Stimulated activated CD4-positive, alpha-beta T cell treated with anti-CD3 and anti-CD28 coated beads, Interleukin-1b, Interleukin-23, amount 100 ng/mL, for 48 hours (primary cell): ENCODE data around the gene CMTM6.
"Not testable (repeated sequence)": the region's sequence is repeated elsewhere in the genome, so short reads cannot be mapped to it uniquely, and the experiment has no call there.

ENCODE experiments used
- DNase-seq: peaks from one replicate; pipeline ENCODE4 v3.0.0-alpha.2; 2020

The CMTM6 gene

GRCh38 chr3:32498992-32499391 is 3.7 kb downstream of the CMTM6 start:
- DNase-seq, result no peak

GRCh38 chr3:32498252-32498651 is 4.4 kb downstream of the CMTM6 start:
- DNase-seq, result no peak

- no peak for DNase-seq
Measured at GRCh38 chr3:32495609-32496008, 7.0 kb downstream of the CMTM6 start.

- no peak for DNase-seq
Measured at GRCh38 chr3:32495085-32495484, 7.6 kb downstream of the CMTM6 start.

- no peak for DNase-seq
Measured at GRCh38 chr3:32493437-32494414, 8.9 kb downstream of the CMTM6 start.

GRCh38 chr3:32492684-32493436 is 9.8 kb downstream of the CMTM6 start:
- DNase-seq, result no peak

GRCh38 chr3:32488474-32489008 is 14.1 kb downstream of the CMTM6 start:
- no peak for DNase-seq

GRCh38 chr3:32487781-32488473 is 14.7 kb downstream of the CMTM6 start:
- no peak for DNase-seq

- no peak for DNase-seq
Measured at GRCh38 chr3:32484436-32484835, 18.2 kb downstream of the CMTM6 start.

GRCh38 chr3:32483772-32484171 is 18.9 kb downstream of the CMTM6 start:
- no peak for DNase-seq

- no peak for DNase-seq
Measured at GRCh38 chr3:32482693-32483092, 20.0 kb downstream of the CMTM6 start.

- no peak for DNase-seq
Measured at GRCh38 chr3:32481791-32482631, 20.6 kb downstream of the CMTM6 start.

- DNase-seq, result no peak
Measured at GRCh38 chr3:32480604-32481003, 22.0 kb downstream of the CMTM6 start.

- DNase-seq, result no peak
Measured at GRCh38 chr3:32474201-32474600, 28.5 kb downstream of the CMTM6 start.

- DNase-seq, result not testable (repeated sequence)
Measured at GRCh38 chr3:32472151-32472550, 30.5 kb downstream of the CMTM6 start.

GRCh38 chr3:32471246-32471645 is 31.4 kb downstream of the CMTM6 start:
- DNase-seq, result no peak

GRCh38 chr3:32470362-32470761 is 32.3 kb downstream of the CMTM6 start:
- DNase-seq, result no peak

- no peak for DNase-seq
Measured at GRCh38 chr3:32469151-32469874, 33.3 kb downstream of the CMTM6 start.

- peak; percentile 61 for DNase-seq
Measured at GRCh38 chr3:32467333-32468070, 35.1 kb downstream of the CMTM6 start.

- DNase-seq, result not testable (repeated sequence)
Measured at GRCh38 chr3:32466808-32467207, 35.8 kb downstream of the CMTM6 start.

- DNase-seq, result not testable (repeated sequence)
Measured at GRCh38 chr3:32464726-32465125, 37.9 kb downstream of the CMTM6 start.
